AG09319 (cell line): ENCODE data around the gene PIM2.

Source experiments
- DNase-seq: peaks from one replicate; pipeline ENCODE4 v3.0.0-alpha.2; 2010; ENCODE audit warnings: low read depth; ENCODE audit errors: extremely low read depth
- CTCF ChIP-seq: IDR thresholded peaks from 2 replicates; pipeline ENCODE4 v1.5.1; 2011; ENCODE audit warnings: low read depth, mild to moderate bottlenecking, inconsistent platforms, low read length, moderate library complexity

The PIM2 gene

GRCh38 chrX:48934581-48935300 is 15.9 kb upstream of the PIM2 start:
- TF ChIP-seq CTCF: no peak
- DNase-seq: no peak

GRCh38 chrX:48933757-48934156 is 14.9 kb upstream of the PIM2 start:
- no peak for DNase-seq
- TF ChIP-seq CTCF: no peak

- no peak for TF ChIP-seq CTCF
- no peak for DNase-seq
These were observed 9.0 kb upstream of the PIM2 start for GRCh38 chrX:48927736-48928382.

- DNase-seq: no peak
- no peak for TF ChIP-seq CTCF
These were observed 8.3 kb upstream of the PIM2 start for GRCh38 chrX:48927123-48927522.

DNA sequence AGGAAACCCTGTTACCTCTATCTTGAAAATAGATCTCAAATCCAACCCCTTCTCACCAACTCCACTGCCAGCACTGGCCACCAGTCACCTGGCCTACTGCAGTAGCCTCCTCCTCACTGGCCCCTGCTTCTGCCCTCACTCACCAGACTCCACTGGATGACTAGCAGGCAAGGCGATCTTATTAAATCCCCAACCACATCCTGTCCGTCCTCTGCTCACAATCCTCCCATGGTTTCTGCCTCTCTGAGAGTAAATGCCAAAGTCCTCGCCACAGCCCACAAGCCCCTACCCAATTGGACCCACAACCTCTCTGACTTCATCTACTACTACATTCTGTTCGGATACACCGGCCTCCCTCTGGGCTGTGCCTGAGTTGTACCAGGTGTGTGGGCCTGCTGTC is 5.4 kb upstream of the PIM2 start:
- TF ChIP-seq CTCF: no peak
- no peak for DNase-seq

DNA sequence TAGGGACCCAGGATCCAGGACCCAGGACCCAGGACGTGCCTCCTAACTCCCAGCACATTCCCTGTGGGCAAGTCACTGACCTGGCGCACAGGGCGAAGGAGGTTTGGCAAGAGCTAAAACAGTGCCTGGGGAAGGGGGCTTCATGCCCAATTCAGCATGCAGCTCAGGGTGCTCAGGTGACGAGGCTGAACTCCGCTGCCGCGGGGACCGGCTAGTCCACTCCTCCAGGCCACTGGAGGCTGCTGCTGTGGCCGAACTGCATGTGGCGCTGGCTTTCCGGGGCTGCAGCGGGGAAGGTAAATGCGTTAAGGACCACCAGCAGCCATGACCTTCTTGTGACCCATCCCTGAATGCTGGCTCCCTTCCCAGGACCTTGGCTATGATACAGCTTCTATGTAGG is 4.9 kb upstream of the PIM2 start:
- no peak for DNase-seq
- TF ChIP-seq CTCF: no peak

GRCh38 chrX:48920718-48921104 is 1.9 kb upstream of the PIM2 start:
- no peak for TF ChIP-seq CTCF

More at GRCh38 chrX:48920718-48921104, 1.9 kb upstream of the PIM2 start:
- DNase-seq: no peak
